DOHH2 (cell line): Measurements from ENCODE around the gene NDC1.

ENCODE experiments used
- H3F3A ChIP-seq: fragments of 200-600 bp; sonication (generic), shearing (Covaris generic); 2 replicates; pipeline ENCODE4 v1.6.0; 2016; ENCODE audit warnings: antibody characterized with exemption, mild to moderate bottlenecking; ENCODE audit not compliant: control insufficient read depth, insufficient read depth
- H3K27ac ChIP-seq: fragments of 200-600 bp; sonication (generic); 2 replicates; pipeline ENCODE4 v1.5.1; 2014; ENCODE audit warnings: low read depth, mild to moderate bottlenecking, low read length, moderate library complexity
- H3K27me3 ChIP-seq: fragments of 200-600 bp; sonication (generic); 2 replicates; pipeline ENCODE4 v1.6.1; 2014; ENCODE audit warnings: mild to moderate bottlenecking, low read length, mixed read lengths; ENCODE audit not compliant: control insufficient read depth
- H3K36me3 ChIP-seq: fragments of 200-600 bp; sonication (generic); 2 replicates; pipeline ENCODE4 v1.6.1; 2014; ENCODE audit warnings: mild to moderate bottlenecking, low read length, moderate library complexity, mixed read lengths; ENCODE audit not compliant: control insufficient read depth
- H3K4me1 ChIP-seq: fragments of 200-600 bp; sonication (generic); 2 replicates; pipeline ENCODE4 v1.6.1; 2014; ENCODE audit warnings: mild to moderate bottlenecking, low read length, mixed read lengths; ENCODE audit not compliant: control insufficient read depth
- H3K4me2 ChIP-seq: fragments of 200-600 bp; sonication (generic); 2 replicates; pipeline ENCODE4 v1.6.0; 2014; ENCODE audit warnings: mild to moderate bottlenecking, low read length, moderate library complexity
- H3K4me3 ChIP-seq: fragments of 200-600 bp; sonication (generic); 2 replicates; pipeline ENCODE4 v1.5.1; 2014; ENCODE audit warnings: mild to moderate bottlenecking, low read length, mixed read lengths
- H3K79me2 ChIP-seq: fragments of 200-600 bp; sonication (generic); 2 replicates; pipeline ENCODE4 v1.6.1; 2014; ENCODE audit warnings: mild to moderate bottlenecking, low read length, mixed read lengths; ENCODE audit not compliant: control insufficient read depth
- H3K9me2 ChIP-seq: fragments of 200-600 bp; sonication (generic); replicated peaks from 2 replicates; pipeline ENCODE4 v1.6.1; 2014; ENCODE audit warnings: mild to moderate bottlenecking, low read length, mixed read lengths; ENCODE audit not compliant: control insufficient read depth
- H3K9me3 ChIP-seq: fragments of 200-600 bp; sonication (generic); 2 replicates; pipeline ENCODE4 v1.6.1; 2014; ENCODE audit warnings: antibody characterized with exemption, low read length, mixed read lengths; ENCODE audit not compliant: control insufficient read depth, insufficient read depth
- H4K20me1 ChIP-seq: fragments of 200-600 bp; sonication (generic); 2 replicates; pipeline ENCODE4 v1.6.0; 2014; ENCODE audit warnings: low read depth, mild to moderate bottlenecking, antibody characterized with exemption, low read length, moderate library complexity; ENCODE audit not compliant: control insufficient read depth, insufficient read depth
- CTCF ChIP-seq: fragments of 200-600 bp; sonication (generic); IDR thresholded peaks from one replicate; pipeline ENCODE4 v1.5.1; 2014; ENCODE audit warnings: antibody characterized with exemption, mild to moderate bottlenecking, low read depth, low read length; ENCODE audit not compliant: poor library complexity, severe bottlenecking
- EZH2phosphoT487 ChIP-seq: fragments of 200-600 bp; sonication (generic); IDR thresholded peaks from 2 replicates; pipeline ENCODE4 v1.6.1; 2017; ENCODE audit warnings: borderline replicate concordance, mild to moderate bottlenecking, antibody characterized with exemption, low read length, moderate library complexity, mixed read lengths

NDC1 gene

GRCh38 chr1:53730224-53730865 lies 107.8 kb downstream of the NDC1 start:
- no peaks in the 10 kb centered on the region for H3K79me2 ChIP-seq
- H3K27ac ChIP-seq, result no peak overlapping the region
- H3K9me3 ChIP-seq, result no peaks in the 10 kb centered on the region
- H4K20me1 ChIP-seq, result no peaks in the 10 kb centered on the region
- no peaks in the 10 kb centered on the region for H3F3A ChIP-seq
- H3K9me2 ChIP-seq, result no peaks in the 10 kb centered on the region
- TF ChIP-seq EZH2phosphoT487 (no peak), CTCF (no peak)
- no peak overlapping the region for H3K4me2 ChIP-seq
- no peaks in the 10 kb centered on the region for H3K36me3 ChIP-seq
- peaks cover 25% of the 10 kb centered on the region for H3K27me3 ChIP-seq
- H3K4me3 ChIP-seq, result no peak overlapping the region
- no peaks in the 10 kb centered on the region for H3K4me1 ChIP-seq

- Histone ChIP-seq H4K20me1 (no peaks in the 10 kb centered on the region), H3K9me3 (no peaks in the 10 kb centered on the region), H3K36me3 (no peaks in the 10 kb centered on the region), H3K4me2 (no peak overlapping the region), H3K79me2 (no peaks in the 10 kb centered on the region), H3F3A (no peaks in the 10 kb centered on the region), H3K9me2 (no peaks in the 10 kb centered on the region), H3K4me3 (no peak overlapping the region), H3K4me1 (no peaks in the 10 kb centered on the region), H3K27me3 (peaks cover 22% of the 10 kb centered on the region), H3K27ac (no peak overlapping the region)
- no peak for TF ChIP-seq CTCF
- TF ChIP-seq EZH2phosphoT487, result no peak
Measured at GRCh38 chr1:53729456-53730223, 108.5 kb downstream of the NDC1 start.

GRCh38 chr1:53728702-53729455 lies 109.2 kb downstream of the NDC1 start:
- Histone ChIP-seq H3K79me2 (no peaks in the 10 kb centered on the region), H3K4me2 (no peak overlapping the region), H3K9me3 (no peaks in the 10 kb centered on the region), H4K20me1 (no peaks in the 10 kb centered on the region), H3K9me2 (no peaks in the 10 kb centered on the region), H3K27me3 (peaks cover 16% of the 10 kb centered on the region), H3K4me1 (no peaks in the 10 kb centered on the region), H3K27ac (no peak overlapping the region), H3K4me3 (no peak overlapping the region), H3F3A (no peaks in the 10 kb centered on the region), H3K36me3 (no peaks in the 10 kb centered on the region)
- TF ChIP-seq CTCF (no peak), EZH2phosphoT487 (no peak)
